OCI-M2 (cell line): ENCODE data around the gene CAPN9.

Source experiments
- DNase-seq: peaks from one replicate; lab custom pipeline; 2025; ENCODE audit not compliant: unreplicated experiment; lab: John Stamatoyannopoulos, UW

Gene CAPN9

DNA sequence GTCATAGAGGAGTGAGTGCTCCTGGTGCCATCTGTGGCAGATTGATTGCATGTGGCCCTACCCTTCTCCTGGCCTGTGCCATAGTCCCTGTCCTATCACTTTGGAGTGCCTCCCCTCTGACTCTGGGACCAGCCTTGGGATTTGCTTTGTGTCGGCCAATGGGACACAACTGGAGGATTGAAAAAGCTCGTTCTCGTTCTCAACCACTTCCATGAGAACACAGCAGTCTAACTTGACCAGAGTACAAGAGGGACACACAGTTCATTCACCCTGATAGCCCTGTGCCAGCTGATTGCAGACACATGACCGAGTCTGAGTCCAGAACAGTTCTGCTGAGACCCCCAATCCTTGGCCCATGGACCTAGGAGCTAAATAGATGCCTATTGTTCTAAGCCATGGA, 73.4 kb downstream of the CAPN9 start:
- no peak for DNase-seq

DNA sequence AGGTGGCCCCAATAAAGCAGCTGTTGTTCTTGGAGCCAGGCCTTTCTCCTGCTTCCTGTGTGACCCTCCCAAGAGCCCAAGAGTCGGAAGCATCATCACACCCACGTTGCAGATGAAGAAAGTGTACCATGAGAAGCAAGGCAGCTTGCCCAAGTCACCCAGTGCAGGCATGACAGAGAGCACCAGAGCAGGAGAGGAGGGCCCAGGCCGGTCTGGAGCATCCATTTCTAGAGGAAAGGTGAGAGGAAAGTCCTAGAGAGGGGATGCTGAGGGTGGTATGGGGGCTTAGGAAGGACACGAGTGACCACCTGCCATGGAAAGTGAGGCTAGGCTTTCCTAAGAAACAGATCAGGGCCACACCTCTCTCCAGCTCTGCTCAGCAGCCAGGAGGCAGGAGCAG, 74.2 kb downstream of the CAPN9 start:
- no peak for DNase-seq

GRCh38 chr1:230822092-230822581, 74.9 kb downstream of the CAPN9 start:
- no peak for DNase-seq

DNA sequence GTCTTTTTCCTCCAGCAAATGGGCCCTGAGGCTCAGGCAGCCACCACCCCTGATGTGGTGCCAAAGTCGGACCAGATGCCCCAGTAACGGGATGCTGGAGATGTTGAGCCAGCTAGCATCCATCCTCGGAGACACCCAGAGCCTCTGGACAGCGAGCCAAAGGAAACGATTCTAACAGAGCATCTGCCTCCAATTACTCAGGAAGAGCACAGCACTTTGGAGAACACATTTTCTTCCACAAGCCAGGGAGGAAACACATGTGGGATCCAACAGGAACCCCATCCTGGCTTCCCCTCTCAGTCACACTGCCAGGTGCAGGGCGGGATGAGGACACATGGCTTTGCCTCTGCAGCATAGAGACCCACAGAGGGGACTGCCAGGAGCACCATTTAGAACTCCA, 76.2 kb downstream of the CAPN9 start:
- no peak for DNase-seq

- no peak for DNase-seq
Measured at GRCh38 chr1:230823931-230824381, 76.8 kb downstream of the CAPN9 start.

- no peak for DNase-seq
Measured at GRCh38 chr1:230824551-230824918, 77.3 kb downstream of the CAPN9 start.

GRCh38 chr1:230824919-230825721, 77.9 kb downstream of the CAPN9 start:
- no peak for DNase-seq

GRCh38 chr1:230825761-230826160, 78.6 kb downstream of the CAPN9 start:
- DNase-seq = no peak

GRCh38 chr1:230826166-230826875, 79.1 kb downstream of the CAPN9 start:
- no peak for DNase-seq

DNA sequence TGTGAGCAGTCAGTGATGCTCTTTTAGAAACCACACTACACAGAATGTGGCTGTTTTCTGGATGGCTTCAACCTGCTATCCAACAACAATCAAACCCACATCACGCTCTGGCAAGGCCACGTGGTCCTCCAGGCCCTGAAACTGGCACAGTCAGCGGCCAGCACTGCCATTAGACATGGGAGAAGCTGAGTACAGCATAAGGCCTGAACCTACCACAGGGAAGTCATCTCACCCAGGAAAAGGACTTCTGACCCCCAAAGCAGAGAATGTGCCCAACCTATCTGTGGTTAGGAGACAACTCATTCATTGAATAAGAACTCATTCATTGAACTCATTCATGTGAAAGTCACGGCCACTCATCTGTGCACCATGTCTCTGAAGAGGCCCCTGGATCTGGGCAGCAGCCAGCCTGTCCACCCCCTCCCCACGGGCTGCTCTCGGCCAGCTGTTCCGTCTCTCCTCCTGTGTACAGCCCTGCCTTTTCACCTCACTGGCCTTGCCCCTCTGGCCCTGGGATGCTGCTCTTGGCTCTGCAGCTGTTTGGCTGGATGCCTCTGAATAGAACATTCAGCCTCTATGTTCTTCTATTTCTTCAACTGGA, 80.0 kb downstream of the CAPN9 start:
- no peak for DNase-seq

- DNase-seq = no peak
Measured at GRCh38 chr1:230827801-230828200, 80.6 kb downstream of the CAPN9 start.

DNA sequence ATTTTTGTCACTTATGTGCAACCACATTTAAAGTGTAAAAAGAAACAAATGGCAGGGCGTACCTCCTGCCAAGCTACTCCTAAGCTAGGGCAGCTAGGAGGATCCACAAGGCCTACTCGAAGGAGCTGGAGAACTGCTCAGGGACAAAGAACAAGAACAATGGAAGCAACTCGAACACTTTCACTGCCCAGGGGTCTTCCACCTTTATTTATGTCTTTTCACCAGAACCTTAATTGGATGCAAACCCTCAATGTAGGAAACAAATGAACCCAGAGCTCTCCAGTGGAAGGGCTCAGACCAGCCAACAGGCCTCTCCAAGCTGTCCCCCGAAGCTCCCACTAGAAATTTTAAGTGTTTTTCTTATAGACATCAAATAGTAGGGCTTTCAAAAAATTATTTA, 81.2 kb downstream of the CAPN9 start:
- no peak for DNase-seq

- DNase-seq = no peak
Measured at GRCh38 chr1:230831771-230832170, 84.6 kb downstream of the CAPN9 start.

DNA sequence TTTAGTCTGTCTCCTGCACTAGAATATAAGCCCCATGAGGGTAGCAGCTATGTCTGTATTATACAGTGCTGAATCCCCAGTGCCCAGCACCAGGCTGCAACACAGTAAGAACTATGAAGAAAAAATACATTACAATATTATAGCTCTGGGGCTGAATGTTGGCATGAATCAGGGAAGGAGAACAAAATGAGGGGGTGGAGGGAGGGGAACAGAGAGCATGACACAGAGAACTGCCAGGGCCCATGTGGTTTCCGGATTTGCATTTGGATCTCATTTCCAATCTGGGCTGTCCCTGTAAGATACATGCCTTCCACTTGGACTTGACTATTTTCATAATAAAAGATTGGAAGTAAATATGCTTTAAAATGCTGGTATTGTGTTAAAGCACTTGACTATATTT, 85.3 kb downstream of the CAPN9 start:
- no peak for DNase-seq

GRCh38 chr1:230833511-230833910, 86.3 kb downstream of the CAPN9 start:
- DNase-seq = no peak

GRCh38 chr1:230834292-230834691, 87.1 kb downstream of the CAPN9 start:
- no peak for DNase-seq

GRCh38 chr1:230836347-230836746, 89.2 kb downstream of the CAPN9 start:
- no peak for DNase-seq

DNA sequence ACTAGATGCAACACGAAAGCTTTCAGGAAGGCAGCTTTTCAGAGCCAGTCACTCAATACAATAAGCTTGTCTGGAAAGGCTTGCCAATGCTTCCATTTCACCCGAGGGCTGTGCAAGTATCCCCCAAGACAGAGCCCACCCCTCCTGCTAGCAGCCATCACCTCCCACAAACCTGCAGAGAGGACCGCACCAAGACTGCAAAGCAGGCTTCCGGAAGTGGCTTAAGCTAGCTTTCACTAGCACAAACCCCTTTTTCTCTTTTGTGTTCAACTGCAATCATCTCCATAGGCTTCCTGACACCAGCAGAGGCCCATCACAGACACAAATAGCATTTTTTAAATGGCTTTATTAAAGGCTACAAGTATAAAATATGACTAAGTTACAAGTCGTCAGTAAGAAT, 89.6 kb downstream of the CAPN9 start:
- no peak for DNase-seq

DNA sequence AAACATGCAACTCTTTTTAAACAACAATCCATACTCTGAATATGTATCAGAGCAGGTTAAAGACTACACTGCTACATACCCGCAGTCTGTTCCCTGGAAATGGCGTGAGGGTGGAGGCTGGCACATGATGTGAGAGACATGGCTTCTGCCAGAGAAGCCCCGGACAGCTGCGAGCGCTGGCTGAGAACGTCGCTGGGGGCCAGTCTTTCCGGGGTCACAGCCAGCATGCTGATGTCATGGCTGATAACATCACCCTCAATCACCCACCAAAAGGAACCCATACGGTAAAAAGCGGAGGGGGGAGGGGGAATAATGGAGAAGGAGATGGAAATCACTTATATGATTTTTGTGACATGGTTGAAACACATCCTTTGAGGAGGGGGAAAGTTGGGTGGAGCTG, 92.0 kb downstream of the CAPN9 start:
- DNase-seq = no peak

GRCh38 chr1:230842801-230843200, 95.6 kb downstream of the CAPN9 start:
- no peak for DNase-seq

- DNase-seq = no peak
Measured at GRCh38 chr1:230843503-230844309, 96.5 kb downstream of the CAPN9 start.
